Measurements from ENCODE around the gene HYOU1.

DNA sequence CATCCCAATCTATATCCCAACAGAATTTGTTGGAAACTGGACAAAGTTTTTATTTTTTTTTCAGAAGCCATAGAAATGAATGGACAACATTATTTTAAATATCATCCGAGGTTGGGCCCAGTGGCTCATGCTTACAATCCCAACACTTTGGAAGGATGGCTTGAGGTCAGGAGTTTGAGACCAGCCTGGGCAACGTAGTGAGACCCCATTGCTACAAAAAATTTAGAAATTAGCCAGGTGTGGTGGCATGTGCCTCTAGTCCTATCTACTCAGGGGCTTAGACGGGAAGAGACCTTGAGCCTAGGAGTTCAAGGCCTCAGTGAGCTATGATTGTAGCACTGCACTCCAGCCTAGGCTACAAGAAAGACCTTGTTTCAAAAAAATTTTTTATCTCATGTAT is 22.2 kb downstream of the HYOU1 start:
- TF ChIP-seq, protein P1, sequence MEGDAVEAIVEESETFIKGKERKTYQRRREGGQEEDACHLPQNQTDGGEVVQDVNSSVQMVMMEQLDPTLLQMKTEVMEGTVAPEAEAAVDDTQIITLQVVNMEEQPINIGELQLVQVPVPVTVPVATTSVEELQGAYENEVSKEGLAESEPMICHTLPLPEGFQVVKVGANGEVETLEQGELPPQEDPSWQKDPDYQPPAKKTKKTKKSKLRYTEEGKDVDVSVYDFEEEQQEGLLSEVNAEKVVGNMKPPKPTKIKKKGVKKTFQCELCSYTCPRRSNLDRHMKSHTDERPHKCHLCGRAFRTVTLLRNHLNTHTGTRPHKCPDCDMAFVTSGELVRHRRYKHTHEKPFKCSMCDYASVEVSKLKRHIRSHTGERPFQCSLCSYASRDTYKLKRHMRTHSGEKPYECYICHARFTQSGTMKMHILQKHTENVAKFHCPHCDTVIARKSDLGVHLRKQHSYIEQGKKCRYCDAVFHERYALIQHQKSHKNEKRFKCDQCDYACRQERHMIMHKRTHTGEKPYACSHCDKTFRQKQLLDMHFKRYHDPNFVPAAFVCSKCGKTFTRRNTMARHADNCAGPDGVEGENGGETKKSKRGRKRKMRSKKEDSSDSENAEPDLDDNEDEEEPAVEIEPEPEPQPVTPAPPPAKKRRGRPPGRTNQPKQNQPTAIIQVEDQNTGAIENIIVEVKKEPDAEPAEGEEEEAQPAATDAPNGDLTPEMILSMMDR (IDR thresholded peaks at IDR 0.05) = no peak
- no peak for TF ChIP-seq ZFX (IDR thresholded peaks at IDR 0.05; ENCODE audit: borderline replicate concordance)

Data from 22Rv1 (cell line).